ENCODE measurements around the gene FMNL2.
"Not testable (repeated sequence)": the region's sequence is repeated elsewhere in the genome, so short reads cannot be mapped to it uniquely, and the experiment has no call there.

FMNL2 gene

DNA sequence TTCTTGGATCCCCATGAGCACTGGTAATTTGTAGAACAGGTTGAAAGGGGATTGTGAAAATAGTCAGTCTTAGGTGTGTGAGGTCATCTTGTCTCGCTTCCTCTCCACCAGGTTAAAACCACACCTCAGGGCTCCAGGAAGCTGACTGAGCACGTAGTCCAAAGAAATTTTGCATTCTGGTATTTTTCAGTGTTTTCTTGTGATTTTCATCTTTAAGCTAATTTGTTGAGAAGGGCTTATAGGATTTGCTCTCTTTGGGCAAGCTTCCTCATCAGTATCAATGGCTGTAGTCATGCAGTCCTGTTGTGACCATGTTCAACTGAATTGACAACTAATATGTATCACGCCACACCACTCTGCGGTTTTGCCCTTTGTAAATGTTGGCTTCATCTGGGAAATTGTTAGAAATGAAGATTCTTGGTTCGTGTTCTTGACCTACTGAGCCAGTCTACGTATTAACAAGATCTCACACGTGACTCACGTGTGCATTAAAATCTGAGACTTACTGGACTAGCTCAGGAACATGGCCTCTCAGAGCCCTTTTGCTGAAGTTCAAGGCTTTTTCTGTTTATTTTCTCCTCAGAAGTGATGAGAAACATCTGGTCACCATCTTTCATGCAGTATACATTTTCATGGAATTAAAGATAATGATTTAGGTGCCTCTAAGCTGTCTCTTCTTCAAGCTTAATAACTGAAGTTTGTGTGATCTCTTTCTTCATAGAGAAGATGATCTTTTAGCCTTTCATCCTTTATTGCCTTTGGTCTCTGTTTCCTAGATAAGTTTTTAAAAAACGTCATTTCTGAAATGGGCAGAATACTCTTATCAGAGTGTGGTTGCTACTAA is 32.8 kb downstream of the FMNL2 start:
- H3K4me3 ChIP-seq (ENCODE audit: low read length) = no peak overlapping the region

GRCh38 chr2:152369176-152369860 is 34.3 kb downstream of the FMNL2 start:
- no peak overlapping the region for H3K4me3 ChIP-seq (ENCODE audit: low read length)
- DNase-seq (ENCODE audit: low read depth, low spot score) = no peak

More for the DNA sequence above, 32.8 kb downstream of the FMNL2 start:
- no peak for DNase-seq (ENCODE audit: low read depth, low spot score)

DNA sequence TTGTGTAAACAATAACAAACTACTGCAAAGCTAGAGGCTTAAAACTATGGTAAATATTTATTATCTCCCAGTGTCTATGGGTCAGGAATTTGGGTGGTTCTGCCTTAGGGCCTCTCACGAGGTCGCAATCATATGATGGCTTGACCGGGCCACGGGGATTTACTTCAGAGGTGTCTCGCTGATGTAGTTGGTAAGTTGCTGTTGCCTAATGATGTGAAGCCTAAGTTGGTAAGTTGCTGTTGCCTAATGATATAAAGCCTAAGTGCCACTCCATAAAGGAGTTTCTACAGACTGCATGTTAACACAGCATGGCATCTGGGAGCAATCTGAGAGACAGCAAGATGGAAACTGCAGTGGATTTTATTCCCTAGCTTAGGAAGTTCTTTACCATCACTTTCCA is 35.8 kb downstream of the FMNL2 start:
- no peak overlapping the region for H3K4me3 ChIP-seq (ENCODE audit: low read length)
- no peak for DNase-seq (ENCODE audit: low read depth, low spot score)

GRCh38 chr2:152372438-152372984 is 37.5 kb downstream of the FMNL2 start:
- DNase-seq (ENCODE audit: low read depth, low spot score) = no peak

GRCh38 chr2:152375174-152375573 is 40.2 kb downstream of the FMNL2 start:
- no peak overlapping the region for H3K4me3 ChIP-seq (ENCODE audit: low read length)
- DNase-seq (ENCODE audit: low read depth, low spot score) = no peak

More at GRCh38 chr2:152372438-152372984, 37.5 kb downstream of the FMNL2 start:
- H3K4me3 ChIP-seq (ENCODE audit: low read length) = no peak overlapping the region

GRCh38 chr2:152376385-152376784 is 41.4 kb downstream of the FMNL2 start:
- no peak overlapping the region for H3K4me3 ChIP-seq (ENCODE audit: low read length)
- no peak for DNase-seq (ENCODE audit: low read depth, low spot score)

- no peak overlapping the region for H3K4me3 ChIP-seq (ENCODE audit: low read length)
These were observed 42.0 kb downstream of the FMNL2 start for GRCh38 chr2:152376968-152377367.

DNA sequence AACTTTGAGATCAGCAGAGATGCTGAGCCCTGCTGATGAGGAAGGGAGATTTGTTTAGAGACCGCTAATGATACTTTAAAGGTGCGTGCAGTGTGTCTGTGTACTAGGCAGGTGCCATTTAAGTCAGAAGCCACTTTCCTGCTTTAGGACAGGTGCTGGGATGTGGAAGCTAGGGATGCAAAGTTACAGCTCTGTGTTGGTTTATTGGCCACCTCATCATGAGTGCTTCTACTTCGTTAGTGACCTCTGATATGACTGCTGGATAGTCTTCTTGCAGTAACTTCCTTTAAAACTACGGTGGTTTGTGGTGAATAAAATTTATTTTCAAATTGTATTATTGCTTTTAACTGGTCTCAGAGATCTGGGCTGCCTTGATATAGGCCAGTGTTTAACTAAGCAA is 44.1 kb downstream of the FMNL2 start:
- DNase-seq (ENCODE audit: low read depth, low spot score) = no peak
- H3K4me3 ChIP-seq (ENCODE audit: low read length) = no peak overlapping the region

More at GRCh38 chr2:152376968-152377367, 42.0 kb downstream of the FMNL2 start:
- no peak for DNase-seq (ENCODE audit: low read depth, low spot score)

- no peak for DNase-seq (ENCODE audit: low read depth, low spot score)
- no peak overlapping the region for H3K4me3 ChIP-seq (ENCODE audit: low read length)
These were observed 45.5 kb downstream of the FMNL2 start for GRCh38 chr2:152380261-152381055.

- H3K4me3 ChIP-seq (ENCODE audit: low read length) = no peak overlapping the region
- no peak for DNase-seq (ENCODE audit: low read depth, low spot score)
These were observed 48.7 kb downstream of the FMNL2 start for GRCh38 chr2:152383702-152384101.

DNA sequence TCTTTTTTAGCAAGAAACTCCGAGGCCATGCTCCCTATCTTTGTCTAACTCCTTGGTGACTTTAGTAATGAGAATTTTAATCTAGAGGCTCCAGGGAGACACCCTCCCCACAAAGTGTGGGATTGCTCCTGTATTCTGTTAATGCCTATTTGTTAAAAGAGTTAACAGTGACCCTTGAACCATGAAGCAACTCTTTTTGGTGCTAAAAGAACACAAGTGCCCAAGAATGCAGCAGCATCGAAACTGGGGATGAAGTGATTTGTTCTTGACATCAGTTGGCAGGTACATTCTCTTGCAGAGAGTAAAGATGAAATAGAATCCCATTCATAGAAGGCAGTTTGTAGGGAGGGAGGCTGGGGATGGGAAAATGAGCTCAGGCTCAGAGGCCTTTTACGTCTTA is 50.0 kb downstream of the FMNL2 start:
- no peak for DNase-seq (ENCODE audit: low read depth, low spot score)
- no peak overlapping the region for H3K4me3 ChIP-seq (ENCODE audit: low read length)

- DNase-seq (ENCODE audit: low read depth, low spot score) = no peak
- no peak overlapping the region for H3K4me3 ChIP-seq (ENCODE audit: low read length)
These were observed 50.7 kb downstream of the FMNL2 start for GRCh38 chr2:152385650-152386049.

GRCh38 chr2:152386266-152386665 is 51.3 kb downstream of the FMNL2 start:
- H3K4me3 ChIP-seq (ENCODE audit: low read length) = no peak overlapping the region
- no peak for DNase-seq (ENCODE audit: low read depth, low spot score)

DNA sequence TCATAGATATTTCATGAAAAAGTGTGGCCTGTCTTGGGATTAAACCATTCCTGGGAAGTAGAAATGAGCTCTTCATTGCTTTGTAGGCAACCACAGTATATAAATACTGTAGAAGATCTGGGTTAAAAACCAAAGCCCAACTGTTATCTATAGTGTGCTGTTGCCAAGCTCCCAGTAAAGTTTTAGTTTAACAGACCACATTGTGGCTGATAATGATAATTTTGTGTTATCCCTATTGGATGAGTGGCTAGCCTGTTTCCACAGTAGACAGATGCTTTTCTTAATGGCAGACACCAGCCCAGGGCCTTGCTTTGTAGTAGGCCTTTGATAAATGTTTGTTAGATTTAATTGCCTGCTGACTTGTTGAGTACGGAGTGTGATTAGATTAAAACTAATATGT is 52.1 kb downstream of the FMNL2 start:
- H3K4me3 ChIP-seq (ENCODE audit: low read length) = no peak overlapping the region

GRCh38 chr2:152388269-152388668 is 53.3 kb downstream of the FMNL2 start:
- not testable (repeated sequence) for H3K4me3 ChIP-seq (ENCODE audit: low read length); DNase-seq (ENCODE audit: low read depth, low spot score)

More for the DNA sequence above, 52.1 kb downstream of the FMNL2 start:
- no peak for DNase-seq (ENCODE audit: low read depth, low spot score)

DNA sequence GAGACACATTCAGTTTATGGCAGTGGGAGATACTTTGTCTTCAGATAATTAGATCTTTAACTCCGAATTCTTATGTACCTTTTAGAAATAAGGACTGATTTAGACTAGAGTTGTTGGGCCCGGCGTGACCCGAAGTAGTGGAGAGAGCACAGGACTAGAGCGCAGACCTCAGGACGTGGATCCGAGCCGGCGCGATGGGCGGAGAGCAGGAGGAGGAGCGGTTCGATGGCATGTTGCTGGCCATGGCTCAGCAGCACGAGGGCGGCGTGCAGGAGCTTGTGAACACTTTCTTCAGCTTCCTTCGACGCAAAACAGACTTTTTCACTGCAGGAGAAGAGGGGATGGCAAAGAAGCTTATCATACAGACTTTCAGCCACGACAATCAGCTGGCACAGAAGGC is 54.5 kb downstream of the FMNL2 start:
- no peak for DNase-seq (ENCODE audit: low read depth, low spot score)
- no peak overlapping the region for H3K4me3 ChIP-seq (ENCODE audit: low read length)

GRCh38 chr2:152390837-152391236 is 55.9 kb downstream of the FMNL2 start:
- no peak overlapping the region for H3K4me3 ChIP-seq (ENCODE audit: low read length)
- no peak for DNase-seq (ENCODE audit: low read depth, low spot score)

GRCh38 chr2:152391318-152391717 is 56.3 kb downstream of the FMNL2 start:
- no peak overlapping the region for H3K4me3 ChIP-seq (ENCODE audit: low read length)
- no peak for DNase-seq (ENCODE audit: low read depth, low spot score)

DNA sequence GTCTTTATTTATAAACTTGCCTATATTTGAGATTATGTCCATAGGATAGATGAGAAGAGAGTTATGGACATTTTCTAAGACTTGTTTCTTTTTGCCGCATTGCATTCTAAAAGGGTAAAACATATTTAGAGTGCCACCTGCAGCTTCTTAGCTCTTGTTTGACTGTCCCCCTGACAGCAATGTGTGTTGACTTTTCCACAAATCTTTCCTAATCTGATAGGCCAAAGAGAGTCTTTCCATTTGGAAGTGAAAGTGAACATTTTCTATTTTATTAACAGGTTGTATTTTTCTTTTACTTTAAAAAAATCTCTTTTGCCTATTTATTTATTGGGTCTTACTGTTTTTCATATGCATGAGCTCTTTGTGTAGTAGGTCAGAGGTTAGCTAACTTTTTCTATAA is 58.4 kb downstream of the FMNL2 start:
- no peak overlapping the region for H3K4me3 ChIP-seq (ENCODE audit: low read length)
- no peak for DNase-seq (ENCODE audit: low read depth, low spot score)

Data from Jurkat, Clone E6-1 (cell line).